Vagina (tissue), 2 donors: ENCODE measurements around the gene SLC5A1.
A peak's percentile ranks its signal among the peaks of the same experiment; 100 is the strongest.
"Not testable (repeated sequence)": the region's sequence is repeated elsewhere in the genome, so short reads cannot be mapped to it uniquely, and the experiment has no call there.

Experiments used
- CTCF ChIP-seq, 3 experiments: fragments of 450-650 bp in 2 of 3; fragments of 200-600 bp in 1 of 3; sonication (generic) in 1 of 3; IDR thresholded peaks; one replicate each; pipeline ENCODE4 v1.5.1; 2017 to 2019; ENCODE audit warnings: antibody characterized with exemption in 3 of 3, mild to moderate bottlenecking in 2 of 3, moderate library complexity in 2 of 3
- POLR2A ChIP-seq, 2 donors: fragments of 450-650 bp; IDR thresholded peaks; one replicate each; pipeline ENCODE4 v1.6.1; 2017; ENCODE audit warnings: antibody characterized with exemption in 2 of 2, mild to moderate bottlenecking in 2 of 2, moderate library complexity in 2 of 2
- POLR2AphosphoS5 ChIP-seq, 2 donors: sonication (generic); formaldehyde crosslinking; IDR thresholded peaks; one replicate each; pipeline ENCODE4 v1.9.0; 2017; ENCODE audit warnings: antibody characterized with exemption in 2 of 2, mild to moderate bottlenecking in 2 of 2, low read depth in 1 of 2; ENCODE audit not compliant: insufficient read depth in 1 of 2

DNA sequence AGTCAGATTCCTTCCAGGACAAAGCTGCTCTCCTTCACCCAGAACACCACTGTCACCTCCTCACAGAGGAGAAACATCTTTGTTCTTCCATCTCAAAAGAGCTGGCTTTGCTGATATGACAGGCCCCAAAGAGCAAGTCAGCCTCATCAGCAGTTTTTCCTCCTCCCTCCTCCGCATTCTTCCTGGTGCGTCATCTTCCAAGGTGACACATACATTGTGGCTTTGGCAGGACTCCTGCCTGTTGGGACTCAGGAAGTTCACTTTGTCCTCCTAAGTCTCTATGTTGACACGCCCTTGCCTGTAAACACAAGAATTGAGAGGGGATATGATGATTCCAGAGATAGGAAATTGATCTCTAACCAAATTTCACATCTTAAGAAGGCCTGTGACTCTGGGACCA is 92.9 kb downstream of the SLC5A1 start:
- peak in 1 of 2 donors; percentile 29 for TF ChIP-seq POLR2AphosphoS5 (IDR thresholded peaks at IDR 0.05; ENCODE audit: insufficient read depth in 1 of 2, low read depth in 1 of 2)
- TF ChIP-seq CTCF, POLR2A (IDR thresholded peaks at IDR 0.05): not testable (repeated sequence)
